GM21576 (cell line): ENCODE results near the gene OCIAD1.
"Not testable (repeated sequence)": the region's sequence is repeated elsewhere in the genome, so short reads cannot be mapped to it uniquely, and the experiment has no call there.

Source experiments
- ATAC-seq: cut with Tn5 transposase; IDR thresholded peaks from one replicate; pipeline ENCODE4 v1.9.1; 2021; ENCODE audit warnings: mild to moderate bottlenecking, moderate library complexity; ENCODE audit not compliant: unreplicated experiment

The OCIAD1 gene

DNA sequence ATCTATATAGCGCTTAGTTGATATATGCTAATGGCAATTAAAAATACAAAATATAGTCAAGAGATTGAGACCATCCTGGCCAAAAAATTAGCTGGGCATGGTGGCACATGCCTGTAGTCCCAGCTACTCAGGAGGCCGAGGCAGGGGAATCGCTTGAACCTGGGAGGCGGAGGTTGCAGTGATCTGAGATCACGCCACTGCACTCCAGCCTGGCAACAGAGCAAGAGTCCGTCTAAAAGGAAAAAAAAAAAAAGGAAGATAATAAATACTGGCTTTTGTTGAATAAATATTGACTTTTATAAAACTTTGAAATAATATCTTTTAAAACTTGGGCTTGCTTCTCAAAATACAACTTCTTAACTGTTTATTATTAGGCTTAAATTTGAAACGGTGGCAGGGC, 14.6 kb upstream of the OCIAD1 start:
- not testable (repeated sequence) for ATAC-seq

DNA sequence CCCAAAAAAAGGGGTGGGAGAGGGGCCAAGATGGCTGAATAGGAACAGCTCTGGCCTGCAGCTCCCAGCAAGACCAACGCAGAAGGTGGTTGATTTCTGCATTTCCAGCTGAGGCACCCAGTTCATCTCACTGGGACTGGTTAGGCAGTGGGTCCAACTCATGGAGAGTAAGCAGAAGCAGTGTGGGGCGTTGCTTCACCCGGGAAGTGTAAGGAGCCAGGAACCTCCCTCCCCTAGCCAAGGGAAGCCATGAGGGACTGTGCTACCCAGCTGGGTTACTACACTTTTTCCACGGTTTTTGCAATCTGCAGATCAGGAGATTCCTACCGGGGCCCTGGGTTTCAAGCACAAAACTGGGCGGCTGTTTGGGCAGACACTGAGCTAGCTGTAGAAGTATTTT, 13.9 kb upstream of the OCIAD1 start:
- ATAC-seq = no peak

DNA sequence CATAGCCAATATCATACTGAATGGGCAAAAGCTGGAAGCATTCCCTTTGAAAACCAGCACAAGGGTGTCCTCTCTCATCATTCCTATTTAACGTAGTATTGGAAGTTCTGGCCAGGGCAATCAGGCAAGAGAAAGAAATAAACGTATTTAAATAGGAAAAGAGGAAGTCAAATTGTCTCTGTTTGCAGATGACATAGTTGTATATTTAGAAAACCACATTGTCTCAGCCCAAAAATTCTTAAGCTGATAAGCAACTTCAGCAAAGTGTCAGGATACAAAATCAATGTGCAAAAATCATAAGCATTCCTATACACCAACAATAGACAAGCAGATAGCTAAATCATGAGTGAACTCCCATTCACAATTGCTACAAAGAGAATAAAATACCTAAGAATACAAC, 9.5 kb upstream of the OCIAD1 start:
- ATAC-seq = not testable (repeated sequence)

DNA sequence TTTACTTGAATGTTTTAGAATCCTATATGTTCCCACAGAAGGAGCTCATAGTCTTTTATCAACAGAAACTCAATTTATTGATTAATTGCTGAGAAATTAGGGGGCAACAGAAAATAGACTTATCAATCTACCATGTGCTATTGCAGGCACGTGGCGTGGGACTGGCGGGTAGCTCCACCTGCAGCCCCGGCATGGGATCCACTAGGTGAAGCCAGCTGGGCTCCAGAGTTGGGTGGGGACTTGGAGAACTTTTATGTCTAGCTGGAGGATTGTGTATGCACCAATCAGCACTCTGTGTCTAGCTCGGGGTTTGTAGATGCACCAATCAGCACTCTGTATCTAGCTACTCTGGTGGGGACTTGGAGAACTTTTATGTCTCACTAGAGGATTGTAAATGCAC, 3.3 kb upstream of the OCIAD1 start:
- ATAC-seq = no peak

DNA sequence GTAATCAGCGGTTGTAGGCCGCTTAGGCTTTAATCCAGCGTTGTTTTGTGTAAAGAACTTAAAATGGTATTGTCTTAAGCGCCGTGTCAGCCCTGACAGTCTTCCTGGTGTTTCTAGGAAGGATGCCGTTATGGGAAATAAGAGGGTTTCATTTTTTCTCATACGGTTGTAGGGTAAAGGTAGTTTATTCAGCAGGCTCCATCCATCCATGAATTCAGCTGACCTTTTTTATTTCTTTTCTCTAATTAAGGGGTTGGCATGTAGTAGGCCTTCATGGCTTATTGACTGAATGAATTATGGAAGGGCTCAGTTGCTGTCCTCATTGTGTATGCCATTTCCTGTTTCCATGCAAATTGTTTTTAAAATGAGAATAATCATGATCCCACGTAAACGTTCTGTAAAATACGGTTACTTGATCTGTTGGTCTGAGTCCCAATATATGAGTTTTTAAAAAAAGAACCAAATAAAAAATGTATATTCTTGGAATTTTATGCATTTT, 693 bp downstream of the OCIAD1 start:
- no peak for ATAC-seq

DNA sequence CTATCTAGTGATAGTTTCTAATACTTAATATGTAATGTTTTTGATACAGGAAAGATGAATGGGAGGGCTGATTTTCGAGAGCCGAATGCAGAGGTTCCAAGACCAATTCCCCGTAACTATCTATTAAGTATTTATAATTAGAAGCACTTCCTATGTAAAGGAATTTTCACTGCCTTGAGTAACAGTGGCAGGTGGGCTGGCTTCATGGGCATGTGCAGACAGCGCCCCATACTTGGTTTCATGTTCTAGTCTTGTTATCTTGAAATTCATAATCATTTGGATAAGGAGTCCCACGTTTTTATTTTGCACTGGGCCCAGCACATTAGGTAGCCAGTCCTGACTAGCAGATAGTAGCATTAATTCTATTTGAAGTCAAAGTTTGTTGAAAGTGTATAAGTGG, 1.7 kb downstream of the OCIAD1 start:
- no peak for ATAC-seq

DNA sequence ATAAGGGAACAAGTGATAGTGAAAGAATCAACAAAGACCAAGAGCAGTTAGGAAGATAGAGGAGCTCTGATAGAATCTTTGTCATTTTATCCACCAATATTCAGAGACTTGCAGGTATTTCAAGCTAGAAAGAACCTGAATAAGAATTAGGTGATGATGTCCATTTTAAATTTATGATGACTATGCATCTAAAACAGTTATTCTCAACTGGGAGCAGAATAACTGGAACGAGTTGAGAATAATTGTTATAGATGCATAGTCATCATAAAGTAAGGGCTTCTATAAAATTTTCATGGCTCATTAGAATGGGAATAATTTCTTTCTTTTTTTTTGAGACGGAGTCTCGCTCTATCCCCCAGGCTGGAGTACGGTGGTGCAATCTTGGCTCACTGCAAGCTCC, 5.8 kb downstream of the OCIAD1 start:
- no peak for ATAC-seq

DNA sequence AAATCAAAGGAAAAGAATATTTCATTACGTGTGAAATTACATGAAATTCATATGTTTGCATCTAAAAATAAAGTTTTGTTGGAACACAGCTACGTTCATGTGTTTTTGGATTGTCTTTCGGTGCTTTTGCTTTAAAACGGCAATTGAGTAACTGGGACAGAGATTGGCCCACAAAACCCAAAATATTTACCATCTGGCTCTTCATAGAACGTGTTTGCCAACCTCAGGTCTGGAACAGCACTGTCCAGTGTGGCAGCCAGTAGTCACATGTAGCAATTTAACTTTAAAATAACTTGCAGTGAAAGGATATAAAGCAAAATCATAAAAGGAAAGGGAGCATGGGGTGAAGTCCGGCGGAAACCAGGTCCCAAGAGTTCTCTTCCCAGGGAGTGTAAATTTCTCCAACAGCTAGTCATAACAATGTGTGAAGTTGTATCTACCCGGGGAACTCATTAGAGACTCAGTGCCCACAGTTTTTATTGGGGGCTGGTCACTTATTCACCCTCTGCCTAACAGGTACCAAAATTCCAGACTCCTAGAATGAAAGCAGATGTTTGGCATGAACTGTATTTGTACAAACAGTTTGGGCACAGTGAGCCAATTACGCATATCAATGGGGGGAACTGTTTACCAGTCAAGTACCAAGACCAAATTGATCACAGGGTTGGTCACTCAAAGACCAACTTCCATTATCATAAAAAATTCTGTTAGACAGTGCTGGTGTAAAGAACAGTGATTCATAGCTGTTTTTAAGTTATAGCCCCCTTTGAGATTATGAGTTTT, 10.3 kb downstream of the OCIAD1 start:
- no peak for ATAC-seq

DNA sequence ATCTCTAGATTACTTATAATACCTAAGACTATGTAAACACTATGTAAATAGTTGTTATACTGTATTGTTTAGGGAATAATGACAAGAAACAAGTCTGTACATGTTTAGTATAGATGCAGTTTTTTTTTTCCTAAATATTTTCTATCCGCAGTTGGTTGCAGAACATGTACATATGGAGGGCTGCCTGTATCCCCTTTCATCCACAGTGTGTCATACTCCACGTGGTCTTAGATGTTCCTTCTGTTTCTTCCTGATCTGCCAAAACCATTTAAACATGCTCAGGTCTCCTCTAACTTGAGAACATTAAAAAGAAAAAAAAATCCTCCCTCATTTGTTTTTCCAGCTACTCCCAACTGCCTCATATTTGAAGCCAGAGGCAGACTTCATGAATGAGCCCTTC, 14.0 kb downstream of the OCIAD1 start:
- no peak for ATAC-seq

DNA sequence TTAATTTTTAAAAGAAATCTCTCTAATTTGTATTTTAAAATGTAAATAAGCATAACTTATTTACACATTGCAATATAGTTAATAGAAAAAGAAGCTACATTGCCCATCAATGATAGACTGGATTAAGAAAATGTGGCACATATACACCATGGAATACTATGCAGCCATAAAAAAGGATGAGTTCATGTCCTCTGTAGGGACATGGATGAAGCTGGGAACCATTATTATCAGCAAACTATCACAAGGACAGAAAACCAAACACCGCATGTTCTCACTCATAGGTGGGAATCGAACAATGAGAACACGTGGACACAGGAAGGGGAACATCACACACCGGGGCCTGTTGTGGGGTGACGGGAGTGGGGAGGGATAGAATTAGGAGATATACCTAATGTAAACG, 17.9 kb downstream of the OCIAD1 start:
- not testable (repeated sequence) for ATAC-seq

DNA sequence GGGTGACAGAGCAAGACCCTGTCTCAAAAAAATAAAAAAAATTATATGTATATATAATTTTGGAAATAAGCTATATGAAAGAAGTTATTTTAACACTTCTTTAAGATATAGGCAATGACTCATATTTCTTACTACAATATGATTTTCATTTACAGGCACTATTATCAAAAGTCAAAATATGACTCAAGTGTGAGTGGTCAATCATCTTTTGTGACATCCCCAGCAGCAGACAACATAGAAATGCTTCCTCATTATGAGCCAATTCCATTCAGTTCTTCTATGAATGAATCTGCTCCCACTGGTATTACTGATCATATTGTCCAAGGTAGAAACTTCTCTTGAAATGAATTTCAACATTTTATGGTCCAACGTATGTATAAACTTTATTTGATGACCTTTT, 20.8 kb downstream of the OCIAD1 start:
- ATAC-seq = no peak

DNA sequence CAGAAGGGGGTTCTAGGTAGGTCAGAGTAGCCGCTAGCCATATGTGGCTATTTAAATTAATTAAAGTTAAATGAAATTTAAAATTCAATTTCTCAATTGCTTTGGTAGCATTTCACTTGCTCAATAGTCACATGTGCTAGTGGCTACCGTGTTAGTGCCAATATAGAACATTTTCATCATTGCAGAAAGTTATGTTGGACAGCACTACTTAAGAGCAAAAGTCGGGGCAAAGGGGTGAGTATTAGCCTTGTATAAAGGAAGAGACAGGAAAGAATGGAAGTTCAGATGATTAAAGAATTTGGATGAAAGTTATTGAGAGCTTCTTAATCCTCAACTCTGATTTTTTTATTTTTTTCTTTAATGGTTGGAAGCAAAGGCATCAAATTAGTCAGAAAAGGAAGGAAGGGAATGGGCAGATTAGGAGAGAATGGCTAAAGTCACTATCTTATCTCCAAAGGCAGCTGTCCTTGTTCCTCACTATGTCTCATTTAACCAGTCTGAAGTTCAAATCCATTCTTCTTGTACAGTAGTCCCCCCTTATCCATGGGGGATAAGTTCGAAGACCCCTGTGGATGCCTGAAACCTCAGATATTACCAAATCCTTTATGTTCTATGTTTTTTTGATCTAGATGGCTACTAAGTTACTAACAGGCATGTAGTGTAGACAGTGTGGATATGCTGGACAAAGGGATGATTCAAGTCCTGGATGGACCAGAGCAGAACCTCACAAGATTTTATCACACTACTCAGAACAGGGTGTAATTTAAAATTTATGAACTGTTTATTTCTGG, 22.9 kb downstream of the OCIAD1 start:
- no peak for ATAC-seq

DNA sequence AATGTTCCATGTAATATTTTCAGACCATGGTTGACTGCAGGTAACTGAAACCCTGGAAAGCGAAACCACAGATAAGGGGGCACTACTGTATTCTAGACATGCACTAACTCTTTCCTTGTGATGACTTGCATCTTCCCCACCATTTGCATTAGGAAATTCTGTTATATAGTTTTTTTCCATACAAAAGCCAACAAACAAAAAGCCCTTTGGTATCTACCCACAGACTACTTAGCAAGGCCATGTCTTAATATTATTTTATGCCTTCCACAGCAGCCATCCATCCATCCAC, 23.5 kb downstream of the OCIAD1 start:
- ATAC-seq = no peak

DNA sequence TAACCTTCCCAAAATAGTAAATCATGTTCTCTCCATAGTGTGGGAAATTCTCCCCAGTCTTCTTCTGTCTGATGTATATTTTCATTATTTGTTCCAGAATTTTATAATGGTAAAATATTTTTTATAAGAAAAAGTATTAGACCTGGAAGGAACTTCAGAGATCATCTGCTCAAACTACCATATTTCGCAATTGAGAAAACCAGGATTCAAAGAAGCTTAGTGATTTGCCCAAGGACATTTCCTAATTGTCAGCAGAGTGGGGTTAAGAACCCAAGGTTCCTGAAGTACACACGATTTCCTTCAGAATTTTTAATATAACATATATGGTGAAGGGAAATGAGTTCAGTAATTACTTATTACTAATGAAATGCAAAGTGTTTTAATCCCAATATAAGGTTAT, 24.1 kb downstream of the OCIAD1 start:
- no peak for ATAC-seq

DNA sequence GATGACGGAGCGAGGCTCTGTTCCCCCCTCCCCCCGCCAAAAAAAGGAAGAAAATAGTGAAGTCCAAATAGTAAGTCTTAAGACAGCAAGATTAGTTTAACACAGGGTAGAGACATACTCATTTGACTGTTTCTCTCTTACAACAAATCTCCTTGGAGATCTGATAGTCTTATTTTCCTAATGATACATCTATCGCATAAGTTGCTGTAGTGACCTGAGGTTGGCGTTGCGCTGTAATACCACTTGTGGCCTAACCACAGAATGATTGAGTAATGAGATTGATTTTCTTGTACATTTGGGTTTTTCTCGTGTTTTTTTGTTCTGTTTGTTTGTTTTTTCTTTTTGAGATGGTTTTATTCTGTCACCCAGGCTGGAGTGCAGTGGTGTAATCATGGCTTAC, 27.2 kb downstream of the OCIAD1 start:
- ATAC-seq = no peak

DNA sequence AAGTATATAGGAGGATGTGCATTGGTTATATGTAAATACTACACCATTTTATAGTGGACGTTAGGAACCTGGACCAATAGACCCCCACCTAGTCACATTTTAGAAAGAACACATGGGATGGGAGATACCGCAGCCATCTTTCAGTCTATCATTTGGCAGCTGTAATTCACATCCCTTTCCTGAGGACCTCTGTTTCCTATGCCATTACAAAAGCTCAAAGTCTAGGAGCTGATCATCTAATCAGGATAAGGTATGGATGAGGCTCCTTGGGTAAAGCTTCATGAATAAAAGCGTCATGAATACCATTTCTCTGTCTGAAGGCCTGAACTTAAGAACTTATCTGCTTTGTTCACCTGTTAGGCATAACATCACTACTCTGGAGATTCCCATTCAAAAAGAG, 31.1 kb downstream of the OCIAD1 start:
- no peak for ATAC-seq

DNA sequence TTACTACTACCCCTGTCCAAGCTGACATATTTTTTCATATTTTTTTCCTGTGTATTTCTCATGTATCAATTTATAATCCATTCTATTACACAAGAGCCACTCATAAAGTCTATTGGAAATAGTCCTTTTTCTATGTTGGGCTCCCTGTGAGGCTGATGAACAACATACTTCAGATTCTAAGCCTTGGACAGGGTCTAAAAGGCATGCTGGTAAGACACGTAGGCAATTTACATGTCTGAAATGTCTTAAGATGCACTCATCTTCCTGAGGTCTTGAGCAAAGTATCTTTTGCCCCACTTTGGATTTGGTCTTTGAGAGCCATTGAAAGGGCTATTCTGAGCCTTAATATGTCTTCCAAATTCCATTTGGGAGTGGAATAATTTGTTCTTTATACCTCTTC, 31.8 kb downstream of the OCIAD1 start:
- ATAC-seq = no peak

DNA sequence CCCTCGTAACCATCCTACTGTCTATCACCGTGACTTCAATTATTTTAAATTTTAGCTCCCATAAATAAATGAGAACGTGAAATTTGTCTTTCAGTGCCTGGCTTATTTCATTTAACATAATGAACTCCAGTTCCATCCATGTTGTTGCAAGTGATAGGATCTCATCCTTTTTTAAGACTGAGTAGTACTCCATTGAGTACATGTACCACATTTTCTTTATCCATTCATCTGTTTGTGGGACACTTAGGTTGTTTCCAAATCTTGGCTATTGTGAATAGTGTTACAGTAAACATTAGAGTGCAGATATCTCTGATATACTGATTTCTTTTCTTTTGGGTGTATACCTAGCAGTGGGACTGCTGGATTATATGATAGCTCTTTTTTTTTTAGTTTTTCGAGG, 32.8 kb downstream of the OCIAD1 start:
- no peak for ATAC-seq

DNA sequence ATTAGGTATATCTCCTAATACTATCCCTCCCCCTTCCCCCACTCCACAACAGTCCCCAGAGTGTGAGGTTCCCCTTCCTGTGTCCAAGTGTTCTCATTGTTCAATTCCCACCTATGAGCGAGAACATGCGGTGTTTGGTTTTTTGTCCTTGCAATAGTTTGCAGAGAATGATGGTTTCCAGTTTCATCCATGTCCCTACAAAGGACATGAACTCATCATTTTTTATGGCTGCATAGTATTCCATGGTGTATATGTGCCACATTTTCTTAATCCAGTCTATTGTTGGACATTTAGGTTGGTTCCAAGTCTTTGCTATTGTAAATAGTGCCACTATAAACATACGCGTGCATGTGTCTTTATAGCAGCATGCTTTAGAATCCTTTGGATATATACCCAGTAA, 33.8 kb downstream of the OCIAD1 start:
- ATAC-seq = not testable (repeated sequence)

DNA sequence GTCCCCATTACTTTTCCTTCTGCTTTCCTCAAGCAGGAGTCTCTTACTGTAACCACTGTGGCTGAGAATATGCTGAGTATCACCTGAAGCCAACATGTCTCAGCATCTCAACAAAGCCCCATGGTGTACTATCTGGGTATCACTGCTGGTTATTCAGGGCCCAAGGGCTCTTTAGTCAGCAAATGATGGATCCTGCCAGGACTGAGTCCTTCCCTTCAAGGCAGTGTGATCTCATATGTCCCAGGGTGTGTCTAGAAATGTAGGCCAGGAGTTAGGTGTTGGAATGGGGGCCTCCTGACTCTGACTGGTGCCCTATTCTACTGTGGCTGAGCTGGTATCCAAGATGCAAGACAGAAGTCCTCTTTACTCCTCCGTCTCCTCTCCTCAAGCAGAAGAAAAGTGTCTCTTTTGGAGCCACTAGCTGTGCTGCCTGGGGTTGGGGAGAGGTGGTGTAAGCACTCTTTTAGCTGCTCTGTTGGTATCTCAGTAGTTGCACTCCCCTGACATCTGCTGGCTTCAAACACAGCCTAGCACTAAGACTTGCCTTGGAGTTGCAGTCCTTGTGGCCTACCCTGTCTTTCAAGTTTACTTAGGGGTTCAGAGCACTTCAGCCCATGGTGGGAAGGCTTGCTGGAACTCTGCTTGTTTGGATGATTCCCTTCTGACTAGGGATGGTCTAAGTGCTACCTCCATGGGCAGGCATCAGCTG, 47.1 kb downstream of the OCIAD1 start:
- ATAC-seq = no peak

DNA sequence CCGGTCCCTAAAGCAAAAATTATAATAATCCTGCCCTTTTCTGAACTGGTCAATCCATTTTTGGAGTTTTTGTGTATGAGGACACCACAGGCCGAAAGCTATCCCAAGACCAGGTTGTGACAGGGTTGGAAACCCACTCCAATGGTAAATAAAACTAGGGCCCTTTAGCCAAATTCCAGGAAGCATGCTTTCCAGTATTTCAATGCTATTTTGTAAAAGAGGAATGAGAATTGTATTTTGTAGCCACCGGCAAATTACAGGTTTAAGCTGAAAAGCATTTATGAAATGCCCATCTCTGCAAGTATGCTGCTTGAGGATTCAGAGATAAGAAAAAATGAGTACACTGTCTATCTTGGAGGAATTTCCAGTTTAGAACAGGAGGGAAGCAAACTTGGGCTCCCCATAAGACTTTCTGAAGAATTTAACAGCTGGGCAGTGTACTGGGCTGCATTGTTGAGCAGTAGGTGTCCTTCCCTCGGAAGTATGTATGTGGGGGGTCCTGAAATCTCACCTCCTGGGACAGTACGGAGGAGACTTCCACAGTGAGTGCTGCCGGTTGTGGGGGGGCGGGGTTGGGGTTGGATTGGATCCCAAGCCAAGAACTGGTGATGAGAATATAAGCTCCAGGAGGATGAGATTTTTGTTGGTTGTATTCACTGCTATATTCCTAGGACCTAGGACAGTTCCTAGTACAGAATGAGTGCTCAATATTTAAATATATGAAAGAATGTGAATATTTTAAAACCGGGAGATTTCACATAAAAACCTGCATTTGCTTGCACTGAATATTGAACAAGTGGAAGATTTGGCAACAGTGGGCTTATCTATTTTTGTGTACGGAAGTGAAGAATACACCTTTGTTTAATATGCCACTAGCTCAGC, 48.9 kb downstream of the OCIAD1 start:
- no peak for ATAC-seq
